ENCODE measurements around the gene LUZP1. TPM values are rescaled to one million over a fixed set of nuclear protein-coding genes. Genes with fewer than 3 reads are reported as not detected.

The LUZP1 gene
- polyA plus RNA-seq, 1 experiment: 39.4 TPM

DNA sequence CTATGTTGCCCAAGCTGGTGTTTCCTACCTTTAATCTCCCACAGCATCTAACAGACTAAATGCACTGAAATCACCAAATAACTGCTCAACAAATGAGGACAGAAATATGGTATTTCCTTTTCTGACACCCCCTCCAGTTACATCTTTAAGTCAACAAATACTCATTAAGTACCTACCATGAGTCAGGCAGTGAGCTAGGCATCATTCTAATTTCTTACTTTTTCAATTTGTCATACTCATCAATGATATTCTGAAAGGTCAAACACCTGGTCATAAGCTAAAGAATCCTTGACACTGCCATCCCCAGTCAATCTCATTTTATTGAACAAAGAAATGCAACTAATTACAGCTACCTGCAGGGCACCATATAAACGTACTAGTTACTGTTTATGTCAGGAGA is 36.6 kb downstream of the LUZP1 start:
- DNase-seq (ENCODE audit: low read depth, low spot score): no peak
- CTCF ChIA-PET: interaction anchor here (1.4 to 1.7 kb wide), 2 partner anchors 33 to 54 kb away, joined by 3 to 19 read pairs; no protein-coding TSS in a partner anchor
- TF ChIP-seq, protein P1, sequence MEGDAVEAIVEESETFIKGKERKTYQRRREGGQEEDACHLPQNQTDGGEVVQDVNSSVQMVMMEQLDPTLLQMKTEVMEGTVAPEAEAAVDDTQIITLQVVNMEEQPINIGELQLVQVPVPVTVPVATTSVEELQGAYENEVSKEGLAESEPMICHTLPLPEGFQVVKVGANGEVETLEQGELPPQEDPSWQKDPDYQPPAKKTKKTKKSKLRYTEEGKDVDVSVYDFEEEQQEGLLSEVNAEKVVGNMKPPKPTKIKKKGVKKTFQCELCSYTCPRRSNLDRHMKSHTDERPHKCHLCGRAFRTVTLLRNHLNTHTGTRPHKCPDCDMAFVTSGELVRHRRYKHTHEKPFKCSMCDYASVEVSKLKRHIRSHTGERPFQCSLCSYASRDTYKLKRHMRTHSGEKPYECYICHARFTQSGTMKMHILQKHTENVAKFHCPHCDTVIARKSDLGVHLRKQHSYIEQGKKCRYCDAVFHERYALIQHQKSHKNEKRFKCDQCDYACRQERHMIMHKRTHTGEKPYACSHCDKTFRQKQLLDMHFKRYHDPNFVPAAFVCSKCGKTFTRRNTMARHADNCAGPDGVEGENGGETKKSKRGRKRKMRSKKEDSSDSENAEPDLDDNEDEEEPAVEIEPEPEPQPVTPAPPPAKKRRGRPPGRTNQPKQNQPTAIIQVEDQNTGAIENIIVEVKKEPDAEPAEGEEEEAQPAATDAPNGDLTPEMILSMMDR (IDR thresholded peaks at IDR 0.05; ENCODE audit: low read depth, low read length): no peak
- no peaks in the 10 kb centered on the region for H3K9me3 ChIP-seq (ENCODE audit: control insufficient read depth, insufficient read depth, low read length)
- H3K27me3 ChIP-seq (ENCODE audit: control insufficient read depth, insufficient read depth, low read length): no peaks in the 10 kb centered on the region
- H3K4me3 ChIP-seq (ENCODE audit: low read depth, low read length): no peak overlapping the region
- H3K27ac ChIP-seq (ENCODE audit: low read depth, low read length): no peak overlapping the region
- POLR2A ChIA-PET: no interaction called here

DNA sequence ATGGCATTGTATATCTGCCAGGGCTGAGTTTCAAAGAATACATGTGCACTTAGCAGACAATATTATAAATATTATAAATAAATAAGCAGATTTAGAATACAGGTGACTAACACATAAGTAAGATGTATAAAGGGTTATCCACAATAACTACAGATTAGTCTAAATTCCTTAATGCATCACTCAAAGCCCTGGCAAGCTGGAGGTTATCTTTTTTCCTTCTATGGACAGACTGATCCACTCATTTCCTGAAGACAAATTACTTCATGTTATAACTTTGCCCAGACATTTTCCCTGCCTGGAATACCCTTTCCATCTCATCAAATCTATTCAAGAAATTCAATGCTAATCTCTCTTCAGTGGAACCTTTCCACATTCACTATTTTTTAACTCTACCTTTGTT is 38.8 kb downstream of the LUZP1 start:
- POLR2A ChIA-PET: no interaction called here

GRCh38 chr1:23126801-23127200 is 41.9 kb downstream of the LUZP1 start:
- DNase-seq (ENCODE audit: low read depth, low spot score): peak; percentile 55

More for the DNA sequence above, 38.8 kb downstream of the LUZP1 start:
- Histone ChIP-seq H3K27me3 (ENCODE audit: control insufficient read depth, insufficient read depth, low read length) (no peaks in the 10 kb centered on the region), H3K9me3 (ENCODE audit: control insufficient read depth, insufficient read depth, low read length) (no peaks in the 10 kb centered on the region), H3K4me3 (ENCODE audit: low read depth, low read length) (no peak overlapping the region), H3K27ac (ENCODE audit: low read depth, low read length) (no peak overlapping the region)
- DNase-seq (ENCODE audit: low read depth, low spot score): no peak
- TF ChIP-seq, protein P1 (IDR thresholded peaks at IDR 0.05; ENCODE audit: low read depth, low read length): no peak
- CTCF ChIA-PET: no interaction called here

GRCh38 chr1:23126200-23126599 is 42.5 kb downstream of the LUZP1 start:
- ChIA-PET POLR2A (interaction anchor here (1.0 kb wide), 2 partner anchors 26 to 41 kb away, joined by 3 read pairs; no protein-coding TSS in a partner anchor), CTCF (interaction anchor here (2.3 kb wide), 1 partner anchor 28 kb away, joined by 8 read pairs; no protein-coding TSS in a partner anchor)
- DNase-seq (ENCODE audit: low read depth, low spot score): no peak
- Histone ChIP-seq H3K4me3 (ENCODE audit: low read depth, low read length) (no peak overlapping the region), H3K27me3 (ENCODE audit: control insufficient read depth, insufficient read depth, low read length) (no peaks in the 10 kb centered on the region), H3K9me3 (ENCODE audit: control insufficient read depth, insufficient read depth, low read length) (no peaks in the 10 kb centered on the region), H3K27ac (ENCODE audit: low read depth, low read length) (no peak overlapping the region)
- TF ChIP-seq, protein P1 (IDR thresholded peaks at IDR 0.05; ENCODE audit: low read depth, low read length): no peak

More at GRCh38 chr1:23126801-23127200, 41.9 kb downstream of the LUZP1 start:
- H3K9me3 ChIP-seq (ENCODE audit: control insufficient read depth, insufficient read depth, low read length): no peaks in the 10 kb centered on the region
- H3K27me3 ChIP-seq (ENCODE audit: control insufficient read depth, insufficient read depth, low read length): no peaks in the 10 kb centered on the region
- ChIA-PET CTCF (interaction anchor here (2.3 kb wide), 1 partner anchor 28 kb away, joined by 8 read pairs; no protein-coding TSS in a partner anchor), POLR2A (interaction anchor here (1.0 kb wide), 2 partner anchors 27 to 41 kb away, joined by 3 read pairs; no protein-coding TSS in a partner anchor)
- TF ChIP-seq, protein P1 (IDR thresholded peaks at IDR 0.05; ENCODE audit: low read depth, low read length): no peak
- no peak overlapping the region for H3K4me3 ChIP-seq (ENCODE audit: low read depth, low read length)
- H3K27ac ChIP-seq (ENCODE audit: low read depth, low read length): no peak overlapping the region

GRCh38 chr1:23125489-23125888 is 43.2 kb downstream of the LUZP1 start:
- no peaks in the 10 kb centered on the region for H3K27me3 ChIP-seq (ENCODE audit: control insufficient read depth, insufficient read depth, low read length)
- POLR2A ChIA-PET: no interaction called here
- CTCF ChIA-PET: interaction anchor here (0.7 to 1.0 kb wide), 2 partner anchors 27 to 59 kb away, joined by 3 read pairs; no protein-coding TSS in a partner anchor
- no peak overlapping the region for H3K4me3 ChIP-seq (ENCODE audit: low read depth, low read length)
- no peak overlapping the region for H3K27ac ChIP-seq (ENCODE audit: low read depth, low read length)
- DNase-seq (ENCODE audit: low read depth, low spot score): no peak
- TF ChIP-seq, protein P1 (IDR thresholded peaks at IDR 0.05; ENCODE audit: low read depth, low read length): no peak
- no peaks in the 10 kb centered on the region for H3K9me3 ChIP-seq (ENCODE audit: control insufficient read depth, insufficient read depth, low read length)
